Tibial nerve (tissue), 4 donors: ENCODE data around the gene ATPAF1. TPM values are rescaled to one million over a fixed set of nuclear protein-coding genes. Genes with fewer than 3 reads are reported as not detected.

Experiments used
- DNase-seq, 2 donors: peaks; one replicate each; pipeline ENCODE4 v3.0.0-alpha.2; 2019; ENCODE audit warnings: low spot score in 2 of 2
- H3K27ac ChIP-seq, 4 donors: fragments of 200-600 bp; sonication (generic) in 3 of 4; one replicate each; pipeline ENCODE4 v1.5.1; 2017 to 2019; ENCODE audit warnings: mild to moderate bottlenecking in 1 of 4
- H3K27me3 ChIP-seq, 2 donors: fragments of 200-600 bp; sonication (generic) in 1 of 2; one replicate each; pipeline versions ENCODE4 v1.5.1 to v1.6.0; 2017 to 2019
- H3K36me3 ChIP-seq, 3 donors: fragments of 200-600 bp; sonication (generic); one replicate each; pipeline ENCODE4 v1.5.1; 2018 to 2019
- H3K4me1 ChIP-seq, 4 donors: fragments of 200-600 bp; sonication (generic) in 3 of 4; one replicate each; pipeline ENCODE4 v1.5.1; 2017 to 2019
- H3K4me3 ChIP-seq, 4 donors: fragments of 200-600 bp; sonication (generic) in 3 of 4; one replicate each; pipeline ENCODE4 v1.5.1; 2017 to 2019; ENCODE audit warnings: mild to moderate bottlenecking in 1 of 4, moderate library complexity in 1 of 4
- H3K9me3 ChIP-seq, 4 donors: fragments of 200-600 bp; sonication (generic) in 3 of 4; one replicate each; pipeline ENCODE4 v1.5.1; 2017 to 2019
- EP300 ChIP-seq, 2 donors: sonication (generic); formaldehyde crosslinking; IDR thresholded peaks; one replicate each; pipeline ENCODE4 v1.6.1; 2017; ENCODE audit warnings: antibody characterized with exemption in 2 of 2, mild to moderate bottlenecking in 1 of 2
- POLR2A ChIP-seq, 2 donors: fragments of 450-650 bp; IDR thresholded peaks; one replicate each; pipeline ENCODE4 v1.6.1; 2017; ENCODE audit warnings: antibody characterized with exemption in 2 of 2, mild to moderate bottlenecking in 2 of 2, moderate library complexity in 2 of 2
- WGBS, 2 donors: methylation state at CpG; one replicate each; pipeline ENCODE4 v1.1.5; 2018; 5-methylcytosine and 5-hydroxymethylcytosine counted together
- total RNA-seq, 4 donors: library from RNA; depleted of rRNA; stranded (reverse); fragments of >200 nt; gene quantifications; one replicate each; pipeline ENCODE4 v1.1.0, GENCODE V29; 2016
- TF ChIP-seq, protein P1 (sequence below), 5 experiments: fragments of 200-600 bp in 3 of 5; fragments of 450-650 bp in 2 of 5; sonication (generic) in 3 of 5; IDR thresholded peaks; one replicate each; pipeline ENCODE4 v1.5.1; 2016 to 2019; ENCODE audit warnings: antibody characterized with exemption in 5 of 5, mild to moderate bottlenecking in 3 of 5, moderate library complexity in 2 of 5

The ATPAF1 gene
- total RNA-seq, 4 donors from 2014 or later, result 26.3 to 38.5 (median 30.2) TPM

DNA sequence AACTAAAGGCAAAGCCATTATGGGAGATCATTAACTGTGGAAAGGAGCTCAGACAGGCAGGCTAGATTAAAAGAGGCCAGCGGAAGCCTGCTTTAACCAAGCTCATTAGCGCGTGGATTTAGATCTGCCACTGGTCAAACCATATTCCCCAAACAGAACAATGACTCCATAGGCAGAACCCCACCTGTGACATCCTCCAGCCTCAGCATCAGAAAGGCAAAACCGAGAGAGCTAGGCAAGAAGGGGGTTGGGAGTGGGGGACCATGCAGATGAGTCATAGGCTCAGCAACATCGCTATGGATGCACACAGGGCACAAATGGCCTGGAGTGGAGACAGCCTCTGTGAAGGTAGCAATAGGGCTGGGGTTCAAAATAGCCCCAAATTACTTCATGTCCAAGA lies 84.7 kb downstream of the ATPAF1 start:
- no peak for DNase-seq
- 69 to 83% methylated on average over 5 of the region's 5 CpGs for WGBS, 2 donors
- Histone ChIP-seq H3K9me3 (no peaks in the 10 kb centered on the region), H3K27me3 (no peaks in the 10 kb centered on the region), H3K4me1 (peaks cover 0 to 5% (median 0%) of the 10 kb centered on the region in 4 donors), H3K36me3 (peaks cover 0 to 84% (median 7%) of the 10 kb centered on the region in 3 donors), H3K4me3 (no peak overlapping the region), H3K27ac (no peak overlapping the region)
- TF ChIP-seq EP300 (IDR thresholded peaks at IDR 0.05) (no peak), POLR2A (IDR thresholded peaks at IDR 0.05) (no peak)
- TF ChIP-seq, protein P1, sequence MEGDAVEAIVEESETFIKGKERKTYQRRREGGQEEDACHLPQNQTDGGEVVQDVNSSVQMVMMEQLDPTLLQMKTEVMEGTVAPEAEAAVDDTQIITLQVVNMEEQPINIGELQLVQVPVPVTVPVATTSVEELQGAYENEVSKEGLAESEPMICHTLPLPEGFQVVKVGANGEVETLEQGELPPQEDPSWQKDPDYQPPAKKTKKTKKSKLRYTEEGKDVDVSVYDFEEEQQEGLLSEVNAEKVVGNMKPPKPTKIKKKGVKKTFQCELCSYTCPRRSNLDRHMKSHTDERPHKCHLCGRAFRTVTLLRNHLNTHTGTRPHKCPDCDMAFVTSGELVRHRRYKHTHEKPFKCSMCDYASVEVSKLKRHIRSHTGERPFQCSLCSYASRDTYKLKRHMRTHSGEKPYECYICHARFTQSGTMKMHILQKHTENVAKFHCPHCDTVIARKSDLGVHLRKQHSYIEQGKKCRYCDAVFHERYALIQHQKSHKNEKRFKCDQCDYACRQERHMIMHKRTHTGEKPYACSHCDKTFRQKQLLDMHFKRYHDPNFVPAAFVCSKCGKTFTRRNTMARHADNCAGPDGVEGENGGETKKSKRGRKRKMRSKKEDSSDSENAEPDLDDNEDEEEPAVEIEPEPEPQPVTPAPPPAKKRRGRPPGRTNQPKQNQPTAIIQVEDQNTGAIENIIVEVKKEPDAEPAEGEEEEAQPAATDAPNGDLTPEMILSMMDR (IDR thresholded peaks at IDR 0.05), result no peak

DNA sequence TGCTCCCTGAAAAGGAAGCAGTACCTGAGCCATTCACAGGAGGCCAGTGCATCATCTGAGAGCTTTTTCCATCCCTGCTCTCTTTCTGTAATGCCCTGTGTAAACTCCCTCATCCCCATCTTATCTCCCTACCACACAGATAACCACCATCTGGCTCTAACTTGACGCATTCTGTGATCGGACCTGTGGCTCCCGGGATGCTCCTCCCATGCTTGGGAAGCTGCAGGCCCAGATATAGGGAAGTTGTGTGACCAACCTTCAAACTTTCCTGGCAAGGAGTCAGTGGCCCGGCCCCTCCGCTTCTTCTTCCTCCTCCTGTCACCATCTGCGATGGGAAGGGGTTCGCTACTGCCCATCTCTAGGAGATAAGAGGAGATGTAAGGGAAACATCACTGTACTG lies 85.2 kb downstream of the ATPAF1 start:
- Histone ChIP-seq H3K36me3 (peaks cover 0 to 89% (median 7%) of the 10 kb centered on the region in 3 donors), H3K9me3 (no peaks in the 10 kb centered on the region), H3K4me3 (no peak overlapping the region), H3K27me3 (no peaks in the 10 kb centered on the region), H3K27ac (no peak overlapping the region), H3K4me1 (peaks cover 0 to 5% (median 0%) of the 10 kb centered on the region in 4 donors)
- DNase-seq, result no peak
- WGBS, 2 donors, result 67 to 79% methylated on average over 7 of the region's 7 CpGs
- TF ChIP-seq POLR2A (IDR thresholded peaks at IDR 0.05) (no peak), EP300 (IDR thresholded peaks at IDR 0.05) (no peak)
- TF ChIP-seq, protein P1 (IDR thresholded peaks at IDR 0.05), result no peak

Other genes with a start within 250 kb of the ATPAF1 start
- gene DMBX1, start 178.5 kb downstream of the ATPAF1 start, total RNA-seq, result not detected
- not detected for gene KNCN, start 116.7 kb downstream of the ATPAF1 start, total RNA-seq
- gene MKNK1, start 64.1 kb downstream of the ATPAF1 start, total RNA-seq, result 10 to 100 TPM; 52.4 to 75.0 (median 66.5) TPM
- gene MOB3C, start 51.6 kb downstream of the ATPAF1 start, total RNA-seq, result 10 to 100 TPM; 15.1 to 22.3 (median 17.1) TPM
- not detected for gene TEX38, start 3.5 kb upstream of the ATPAF1 start, total RNA-seq
- 100 to 1,000 TPM in 2 of 4 donors, 10 to 100 TPM in 2; 81.0 to 106 (median 97.0) TPM for gene EFCAB14, start 50.8 kb upstream of the ATPAF1 start, total RNA-seq
- 1,000 to 10,000 TPM in 2 of 4 donors, 100 to 1,000 TPM in 2; 578 to 1,081 (median 834) TPM for gene CYP4B1, start 130.7 kb upstream of the ATPAF1 start, total RNA-seq